Right ventricle myocardium superior (tissue), 1 donor: ENCODE measurements around the gene CDCA4. TPM values are rescaled to one million over a fixed set of nuclear protein-coding genes. Genes with fewer than 3 reads are reported as not detected.

ENCODE experiments used
- ATAC-seq: fragments of 200-7000 bp; cut with Tn5 transposase; one replicate; pipeline ENCODE4 v1.9.1; 2020; ENCODE audit warnings: mild to moderate bottlenecking; ENCODE audit not compliant: poor library complexity
- DNase-seq: peaks from one replicate; pipeline ENCODE4 v3.0.0-alpha.2; 2020
- intact Hi-C: fragments of 100-400 bp; cut with DNase I; formaldehyde crosslinking; loops from one replicate; pipeline ENCODE4 v1.11.2; 2022
- total RNA-seq: library from RNA; stranded (reverse); fragmentation: NEBNext Ultra II Directional; extraction: Animal tissue kit (Norgen Biotek cat#: 25700); gene quantifications from one replicate; pipeline ENCODE4 v1.2.1, GENCODE V29; 2021
- donor health status: DM: no; HTN: yes; CAD: no; lungs with severe emphysema.

CDCA4 gene
- total RNA-seq, 1 donor from 2014 or later, result 1.6 TPM

DNA sequence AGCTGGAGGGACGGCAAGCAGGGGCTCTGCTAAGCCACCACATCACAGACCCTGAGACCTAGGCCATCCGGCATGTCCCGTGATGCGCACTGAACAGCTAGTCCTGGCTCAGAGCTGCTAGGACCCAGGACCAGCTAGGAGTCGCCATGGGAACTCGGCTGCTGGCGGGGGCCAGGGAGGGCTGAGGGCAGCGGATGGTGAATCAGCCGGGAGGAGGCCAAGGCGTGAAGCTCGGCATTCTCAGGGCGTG, 47.8 kb downstream of the CDCA4 start:
- intact Hi-C loops, result no loop called here
- DNase-seq (peak; percentile 79), ATAC-seq (peak; percentile 26)

DNA sequence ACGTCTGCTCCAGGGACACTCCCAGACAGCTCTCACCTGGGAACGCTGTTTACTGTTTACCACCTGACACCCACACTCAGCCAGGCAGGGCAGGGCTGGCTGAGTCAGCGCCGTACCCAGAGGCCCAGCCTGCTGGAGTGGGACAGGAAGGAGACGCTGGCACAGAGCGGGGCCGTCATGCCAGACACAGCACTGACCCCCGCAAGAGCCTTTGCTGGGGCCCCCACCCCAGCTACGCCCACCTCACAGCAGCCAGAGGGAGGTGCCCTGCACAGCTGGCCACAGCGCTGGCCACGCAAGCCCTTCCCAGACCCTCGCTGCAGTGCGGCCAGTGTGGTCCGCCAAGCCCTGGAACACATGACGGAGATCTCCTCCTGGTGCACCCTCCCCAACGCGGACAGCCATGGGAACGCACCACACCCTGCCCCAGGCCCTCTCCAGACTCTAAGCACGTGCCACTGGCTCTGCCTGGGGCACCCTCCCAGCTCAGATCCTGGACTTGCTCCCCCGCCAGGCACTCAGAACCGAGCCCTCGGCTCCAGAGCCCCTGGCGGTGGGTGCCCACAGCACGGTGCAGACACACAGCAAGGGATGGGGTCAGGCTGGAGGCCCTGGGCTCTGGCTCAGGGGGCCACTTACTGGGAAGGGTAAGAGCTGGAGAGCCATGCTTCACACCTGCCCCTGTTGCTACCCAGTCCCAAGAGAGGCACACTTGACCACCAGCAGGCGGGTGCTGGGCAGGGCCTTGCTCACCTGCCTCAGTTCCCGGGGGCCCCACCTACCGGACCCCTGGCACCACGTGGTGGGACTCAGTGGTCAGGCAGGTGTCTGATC, 48.4 kb downstream of the CDCA4 start:
- DNase-seq (peak; percentile 55), ATAC-seq (no peak)
- intact Hi-C loops, result no loop called here

DNA sequence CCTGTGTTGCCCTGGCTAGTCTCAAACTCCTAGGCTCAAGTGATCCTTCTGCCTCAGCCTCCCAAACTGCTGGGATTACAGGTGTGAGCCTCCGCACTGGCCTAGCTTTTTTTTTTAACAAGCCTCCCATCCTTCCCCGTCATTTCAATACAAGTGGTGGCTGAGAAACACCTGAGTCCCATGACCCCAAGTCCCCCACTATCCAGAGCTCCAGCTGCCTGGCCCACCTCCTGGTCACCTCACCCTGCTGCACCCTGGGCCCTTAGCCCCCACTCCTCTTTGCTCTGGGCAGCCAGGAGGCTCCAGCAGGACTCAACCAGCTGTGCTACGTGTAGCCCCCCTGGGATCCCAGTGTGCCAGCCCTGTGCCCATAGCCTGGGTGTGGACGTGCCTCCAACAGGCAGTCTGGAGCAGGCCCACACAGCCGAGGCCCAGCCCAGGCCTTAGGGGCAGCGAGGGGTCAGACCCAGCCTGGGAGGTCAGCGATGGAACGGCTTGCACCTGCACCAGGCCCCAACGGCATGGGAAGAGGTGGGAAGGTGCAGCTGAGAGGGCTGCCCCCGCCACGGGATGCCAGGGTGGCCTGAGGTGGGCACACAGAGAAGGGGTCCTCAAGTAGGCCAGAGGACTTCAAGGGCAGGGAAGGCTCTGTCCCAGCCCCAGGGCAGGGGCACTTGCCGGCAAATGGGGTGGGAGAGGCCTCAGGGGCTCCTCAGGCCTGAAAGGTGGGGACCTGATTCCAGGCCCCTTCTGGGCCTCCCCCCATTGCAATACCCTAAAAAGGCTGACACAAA, 49.2 kb downstream of the CDCA4 start:
- intact Hi-C loops, result no loop called here
- no peak for ATAC-seq
- peak; percentile 35 for DNase-seq

DNA sequence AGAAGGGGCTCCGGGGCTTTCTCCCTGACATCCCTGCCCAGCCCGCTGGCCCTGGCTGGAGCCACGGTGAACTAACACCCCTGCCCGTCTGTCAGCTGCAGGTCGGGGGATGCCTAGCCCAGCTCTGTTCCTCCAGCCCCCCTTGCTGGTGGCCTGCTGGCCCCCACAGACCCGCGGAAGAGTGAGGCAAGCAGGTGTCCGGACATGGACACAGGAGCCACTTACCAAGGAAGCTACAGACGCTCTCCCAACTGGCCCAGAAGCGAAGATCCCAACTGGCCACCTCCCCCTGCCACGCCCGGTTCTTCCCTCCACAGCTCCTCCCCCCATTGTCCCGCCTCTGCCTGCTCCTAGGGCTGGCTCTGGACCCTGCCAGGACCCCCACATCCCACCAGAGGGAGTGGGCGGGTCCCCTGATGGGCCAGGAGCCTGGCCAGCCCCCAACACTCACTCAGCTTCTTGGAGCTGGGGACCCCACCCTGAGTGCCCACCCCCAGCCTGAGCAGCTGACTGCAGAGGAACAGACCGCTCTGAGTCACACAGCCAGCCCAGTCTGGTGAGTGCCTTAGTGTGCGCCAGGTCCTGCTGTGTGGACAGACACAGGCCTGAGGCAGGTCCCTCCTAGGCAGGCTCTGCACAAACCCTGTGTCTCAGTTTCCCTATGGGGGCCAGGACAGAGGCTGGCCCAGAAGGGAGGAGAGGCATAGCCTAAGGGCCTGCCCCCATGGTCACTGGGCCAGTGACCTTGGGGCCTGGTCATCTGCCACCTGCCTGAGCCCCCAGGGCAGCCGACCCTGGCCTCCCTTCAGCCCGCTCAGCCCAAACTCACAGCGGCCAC, 50.4 kb downstream of the CDCA4 start:
- peak; percentile 78 for DNase-seq
- no peak for ATAC-seq
- intact Hi-C loops, result no loop called here

DNA sequence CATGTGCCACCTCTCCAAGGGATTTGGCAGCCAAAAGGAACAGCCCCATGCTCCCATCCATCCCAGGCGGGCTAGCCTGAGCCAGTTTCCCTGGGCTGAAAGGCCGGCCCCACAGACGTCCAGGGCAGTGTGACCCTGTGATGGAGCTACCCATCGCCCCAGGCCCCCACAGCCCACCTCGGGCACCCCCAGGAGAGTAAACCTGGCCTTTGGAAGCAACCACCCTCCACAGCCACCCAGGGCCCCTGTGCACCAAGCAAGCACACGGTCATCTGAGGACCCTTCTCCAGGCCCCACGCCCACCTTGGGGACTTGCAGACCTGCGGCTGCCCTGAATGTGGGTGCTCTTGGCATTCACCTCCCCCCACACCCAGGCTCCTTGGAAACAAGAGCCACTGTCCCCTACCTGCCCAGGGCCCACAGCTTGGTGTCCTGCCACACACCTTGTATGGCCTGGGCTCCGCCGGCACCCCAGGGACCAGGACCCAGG, 51.1 kb downstream of the CDCA4 start:
- DNase-seq (peak; percentile 42), ATAC-seq (no peak)
- intact Hi-C loops, result no loop called here

DNA sequence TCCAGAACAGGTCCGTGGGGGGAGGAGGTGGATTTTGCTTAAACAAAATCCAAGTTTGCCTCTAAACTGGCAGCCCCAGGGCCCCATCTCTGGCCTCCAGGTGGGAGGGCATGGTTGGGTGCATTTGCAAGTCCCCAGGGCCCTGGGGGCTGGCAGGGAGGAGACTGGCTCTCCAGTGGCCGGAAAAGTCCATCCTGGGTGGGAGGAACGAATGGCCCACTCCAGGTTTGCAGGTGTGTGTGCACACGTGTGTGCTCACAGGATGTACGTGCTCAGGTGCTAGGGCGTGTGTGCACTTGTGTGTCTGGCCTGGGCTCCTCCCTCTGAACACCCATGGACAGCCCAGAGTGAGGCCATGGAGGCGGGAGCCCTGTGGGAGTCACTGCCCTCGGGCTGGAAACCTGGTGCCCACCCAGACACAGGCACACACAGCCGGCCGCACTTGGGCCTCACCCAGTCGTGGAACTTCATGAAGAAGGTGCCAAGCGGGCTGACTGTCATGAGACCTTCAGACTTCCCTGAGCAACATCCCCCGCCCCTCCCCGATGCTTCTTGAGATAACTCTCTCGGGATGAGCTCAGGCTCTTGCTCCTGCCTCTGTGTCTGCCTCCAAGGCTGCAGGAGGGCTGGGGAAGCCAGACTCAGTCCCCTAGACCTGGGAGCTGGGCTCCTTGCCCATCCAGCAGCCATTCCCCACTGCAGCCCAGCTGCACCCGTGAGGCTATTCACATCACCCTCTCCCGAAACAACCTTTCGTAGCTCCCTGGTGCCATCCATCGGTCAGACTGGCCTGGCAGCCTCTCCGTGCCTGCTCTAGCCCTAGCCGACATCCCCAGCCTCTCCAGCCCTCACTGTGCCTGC, 52.1 kb downstream of the CDCA4 start:
- peak; percentile 42 for DNase-seq
- intact Hi-C loops, result no loop called here
- ATAC-seq, result no peak

DNA sequence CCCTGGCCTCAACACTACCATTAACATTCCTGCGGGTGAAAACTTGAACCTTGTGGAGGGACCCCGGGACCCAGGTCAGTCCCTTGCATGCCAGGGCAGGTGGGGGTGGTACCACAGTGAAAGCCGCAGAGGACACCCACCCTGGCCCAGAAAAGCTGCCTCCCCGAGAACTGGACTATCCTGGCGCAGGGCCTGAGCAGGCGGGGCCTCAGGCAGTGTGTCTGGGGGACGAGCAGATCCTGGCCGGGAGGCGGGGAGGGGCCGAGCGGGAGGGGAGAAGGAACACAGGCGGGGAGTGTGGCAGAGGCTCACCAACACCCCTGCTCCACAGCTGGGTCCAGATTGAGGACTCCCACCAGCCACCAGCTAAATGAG, 52.7 kb downstream of the CDCA4 start:
- ATAC-seq (peak; percentile 73), DNase-seq (peak; percentile 90)
- intact Hi-C loops, result no loop called here

DNA sequence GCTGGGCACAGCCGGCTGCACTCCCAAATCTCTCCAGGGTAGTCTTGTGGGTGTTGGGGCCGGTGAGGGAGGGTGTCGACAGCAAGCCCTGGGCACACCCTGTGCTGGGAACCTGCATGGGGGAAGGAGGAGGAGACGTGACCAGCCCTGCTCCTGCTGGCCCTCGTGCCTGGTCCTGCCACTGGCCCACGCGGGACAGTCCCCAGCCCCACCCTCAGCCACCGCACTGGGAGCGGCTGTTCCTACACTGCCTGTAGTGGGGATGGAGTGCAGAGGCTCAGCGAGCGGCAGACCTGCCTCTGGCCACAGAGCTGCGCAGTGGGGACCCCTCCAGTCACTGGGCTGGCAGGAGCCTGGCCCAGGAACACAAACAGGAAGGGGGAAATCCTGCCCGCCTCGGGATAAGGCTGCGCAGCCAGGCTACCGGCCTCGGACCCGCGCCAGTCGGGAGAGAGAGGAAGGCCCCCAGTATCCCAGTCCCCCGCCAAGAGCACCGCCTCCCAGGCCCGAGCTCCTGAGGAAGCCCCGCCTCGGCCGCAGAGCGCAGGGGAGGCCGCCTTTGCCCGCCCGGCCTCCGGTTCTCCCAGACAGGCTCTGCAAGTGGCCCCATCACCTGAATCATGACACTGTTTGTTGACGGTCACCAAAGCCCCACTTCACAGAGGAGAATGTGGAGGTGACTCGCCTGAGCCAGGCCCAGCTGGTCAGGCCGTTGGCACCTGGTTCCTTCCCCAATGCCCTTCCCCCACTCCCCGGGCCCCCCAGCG, 53.3 kb downstream of the CDCA4 start:
- intact Hi-C loops, result no loop called here
- peak; percentile 75 for DNase-seq
- ATAC-seq, result peak; percentile 68

DNA sequence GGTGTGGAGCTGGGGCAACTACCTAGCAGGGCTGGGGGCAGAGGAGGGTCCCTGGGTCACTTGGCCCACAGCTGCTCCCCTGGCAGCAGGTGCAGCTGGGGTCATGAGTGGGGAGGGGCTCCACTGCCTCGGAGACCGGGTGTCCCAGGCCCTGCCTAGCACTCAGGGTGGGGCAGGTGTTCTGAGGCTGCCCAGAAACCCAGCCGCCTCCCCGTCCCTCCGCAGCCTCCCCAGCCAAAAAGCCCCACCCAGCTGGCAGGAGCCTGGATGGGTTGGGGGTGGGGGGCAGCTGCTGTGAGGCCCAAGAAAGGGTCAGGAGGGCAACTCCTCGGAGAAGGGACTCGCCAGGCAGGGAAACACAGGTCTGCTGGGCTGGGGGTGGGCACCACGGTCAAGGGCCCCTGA, 53.9 kb downstream of the CDCA4 start:
- ATAC-seq, result no peak
- intact Hi-C loops, result no loop called here
- peak; percentile 49 for DNase-seq

DNA sequence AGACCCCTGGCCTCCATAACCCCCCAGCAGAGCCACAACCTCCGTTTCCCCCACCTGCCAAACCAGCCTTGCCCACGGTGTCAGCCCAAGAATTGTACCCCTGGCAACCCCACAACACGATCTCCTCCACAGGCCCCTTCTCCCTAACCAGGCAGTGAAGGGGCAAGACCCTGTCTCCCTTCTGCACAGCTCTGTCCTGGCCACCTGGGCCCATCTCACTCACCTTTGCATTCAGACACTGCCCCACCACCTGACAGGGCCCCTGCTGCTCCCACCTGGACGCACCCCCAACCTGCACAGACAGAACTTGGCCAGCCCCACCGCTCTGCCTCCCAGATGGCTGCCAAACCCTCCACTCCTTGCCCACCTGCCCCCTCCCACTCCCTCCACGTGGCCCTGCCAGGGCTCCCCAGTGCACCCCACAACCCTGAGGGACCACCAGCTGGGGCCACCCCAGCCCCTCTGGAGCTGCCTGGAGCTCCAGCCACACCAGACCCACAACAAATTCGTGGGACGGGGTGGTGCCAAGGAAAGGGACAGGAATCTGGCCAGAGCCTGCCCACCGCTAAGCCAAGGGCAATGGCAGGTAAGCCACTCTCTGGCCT, 54.5 kb downstream of the CDCA4 start:
- ATAC-seq, result no peak
- intact Hi-C loops, result no loop called here
- peak; percentile 30 for DNase-seq

DNA sequence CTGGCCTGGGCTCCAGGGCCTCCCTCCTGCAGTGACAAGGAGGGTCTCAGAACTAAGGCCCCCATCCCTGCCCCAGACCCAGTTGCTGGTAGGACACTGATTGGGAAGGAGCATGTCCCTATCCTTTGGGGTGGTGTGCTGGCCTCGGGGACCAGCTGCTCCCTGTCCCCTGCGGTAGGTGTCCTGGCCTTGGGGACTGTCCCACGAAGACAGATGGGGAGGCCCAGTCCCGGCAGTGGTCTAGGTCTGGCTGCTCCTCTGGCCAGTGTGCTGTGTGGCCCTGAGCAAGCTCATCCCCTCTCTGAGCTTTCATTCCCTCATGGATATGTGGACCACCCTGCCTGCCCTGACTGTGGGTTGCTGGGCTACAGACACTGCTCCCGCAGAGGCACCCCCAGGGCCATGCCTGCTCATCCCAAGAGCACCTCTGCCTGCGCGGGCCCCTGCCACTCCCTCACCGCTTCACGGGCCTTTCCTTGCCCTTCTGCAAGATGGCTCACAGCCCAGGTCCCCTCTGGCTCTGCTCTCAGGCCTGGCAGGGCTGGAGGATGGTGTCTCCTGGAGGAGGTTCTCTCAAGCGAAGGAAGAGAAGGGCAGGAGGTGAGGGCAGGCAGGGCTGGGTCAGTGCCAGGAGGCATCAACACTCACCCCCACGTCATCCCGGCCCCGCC, 55.2 kb downstream of the CDCA4 start:
- intact Hi-C loops, result no loop called here
- DNase-seq, result peak; percentile 32
- no peak for ATAC-seq

DNA sequence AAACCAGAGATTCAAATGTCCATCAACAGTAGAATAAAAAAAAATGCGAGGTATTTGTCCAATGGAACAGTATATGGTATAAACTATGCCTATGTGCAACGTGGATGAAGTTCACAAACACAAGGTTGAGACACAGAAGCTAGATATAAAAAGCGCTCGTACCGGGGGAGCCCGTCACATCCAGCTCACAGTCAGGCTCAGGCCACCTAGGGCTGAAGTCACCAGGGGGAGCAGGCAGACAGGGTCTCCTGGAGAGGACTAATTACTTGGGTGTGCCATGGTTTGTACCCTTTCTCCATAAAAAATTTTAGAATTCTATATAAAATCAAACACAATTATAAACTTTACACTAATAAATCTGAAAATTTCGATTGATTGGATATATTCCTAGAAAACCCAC, 56.3 kb downstream of the CDCA4 start:
- DNase-seq, result no peak
- no peak for ATAC-seq
- intact Hi-C loops, result no loop called here

Other genes starting within 250 kb of the CDCA4 start
- 120 TPM for gene AKT1, start 225.3 kb downstream of the CDCA4 start, total RNA-seq
- 5.0 TPM for gene ZBTB42, start 220.0 kb downstream of the CDCA4 start, total RNA-seq
- 9.5 TPM for gene CEP170B, start 155.8 kb downstream of the CDCA4 start, total RNA-seq
- 0.13 TPM for gene PLD4, start 96.2 kb downstream of the CDCA4 start, total RNA-seq
- 2.6 TPM for gene AHNAK2, start 42.7 kb downstream of the CDCA4 start, total RNA-seq
- gene CLBA1, start 35.3 kb downstream of the CDCA4 start, total RNA-seq, result 1.5 TPM
- gene GPR132, start 44.3 kb upstream of the CDCA4 start, total RNA-seq, result 1.3 TPM
- 28.6 TPM for gene JAG2, start 147.7 kb upstream of the CDCA4 start, total RNA-seq
- 32.2 TPM for gene NUDT14, start 160.2 kb upstream of the CDCA4 start, total RNA-seq
- gene BTBD6, start 227.4 kb upstream of the CDCA4 start, total RNA-seq, result 45.5 TPM